Retinal pigment epithelial cell (primary cell): ENCODE measurements around the gene KCNJ10.

Experiments
- DNase-seq: peaks from one replicate; pipeline ENCODE4 v3.0.0-alpha.2; 2010; ENCODE audit warnings: low read depth
- H3K4me3 ChIP-seq: 2 replicates; pipeline ENCODE4 v1.5.1; 2011; ENCODE audit warnings: mild to moderate bottlenecking, low read length, control low read depth, moderate library complexity
- CTCF ChIP-seq: conservative IDR thresholded peaks from 2 replicates; pipeline ENCODE4 v1.5.1; 2011; ENCODE audit warnings: low read depth, low read length, control low read depth, inconsistent platforms

KCNJ10 gene

GRCh38 chr1:160104486-160104885, 34.5 kb upstream of the KCNJ10 start:
- no peak for DNase-seq
- no peak overlapping the region for H3K4me3 ChIP-seq
- no peak for TF ChIP-seq CTCF

- DNase-seq: no peak
- no peak overlapping the region for H3K4me3 ChIP-seq
- TF ChIP-seq CTCF: no peak
Observed at GRCh38 chr1:160103658-160104408, 33.9 kb upstream of the KCNJ10 start.

- no peak for TF ChIP-seq CTCF
Observed at GRCh38 chr1:160101717-160102522, 32.0 kb upstream of the KCNJ10 start.

GRCh38 chr1:160101037-160101716, 31.2 kb upstream of the KCNJ10 start:
- no peak for DNase-seq
- TF ChIP-seq CTCF: peak; percentile 95
- H3K4me3 ChIP-seq: no peak overlapping the region

More at GRCh38 chr1:160101717-160102522, 32.0 kb upstream of the KCNJ10 start:
- no peak for DNase-seq
- H3K4me3 ChIP-seq: no peak overlapping the region

- no peak for TF ChIP-seq CTCF
- DNase-seq: no peak
- no peak overlapping the region for H3K4me3 ChIP-seq
Observed at GRCh38 chr1:160099716-160100375, 29.9 kb upstream of the KCNJ10 start.

GRCh38 chr1:160098852-160099561, 29.0 kb upstream of the KCNJ10 start:
- DNase-seq: peak; percentile 59
- H3K4me3 ChIP-seq: peak overlapping the region; percentile 69
- TF ChIP-seq CTCF: no peak
